ENCODE data around the gene FBXL7.
"Not testable (repeated sequence)": the region's sequence is repeated elsewhere in the genome, so short reads cannot be mapped to it uniquely, and the experiment has no call there.

FBXL7 gene

GRCh38 chr5:15858326-15858725 lies 358.3 kb downstream of the FBXL7 start:
- FAIRE-seq (no peak), DNase-seq (ENCODE audit: insufficient read length, low spot score) (no peak)
- no peak for TF ChIP-seq CTCF (IDR thresholded peaks at IDR 0.05; ENCODE audit: insufficient read depth, missing control alignments)

- no peak for TF ChIP-seq CTCF (IDR thresholded peaks at IDR 0.05; ENCODE audit: insufficient read depth, missing control alignments)
- FAIRE-seq = no peak
- no peak for DNase-seq (ENCODE audit: insufficient read length, low spot score)
Measured at GRCh38 chr5:15864536-15865215, 364.7 kb downstream of the FBXL7 start.

GRCh38 chr5:15872259-15872658 lies 372.3 kb downstream of the FBXL7 start:
- DNase-seq (ENCODE audit: insufficient read length, low spot score); FAIRE-seq: not testable (repeated sequence)

- FAIRE-seq = no peak
- no peak for DNase-seq (ENCODE audit: insufficient read length, low spot score)
- no peak for TF ChIP-seq CTCF (IDR thresholded peaks at IDR 0.05; ENCODE audit: insufficient read depth, missing control alignments)
Measured at GRCh38 chr5:15877914-15878313, 377.9 kb downstream of the FBXL7 start.

GRCh38 chr5:15880201-15880600 lies 380.2 kb downstream of the FBXL7 start:
- no peak for FAIRE-seq
- TF ChIP-seq CTCF (IDR thresholded peaks at IDR 0.05; ENCODE audit: insufficient read depth, missing control alignments) = no peak
- DNase-seq (ENCODE audit: insufficient read length, low spot score) = no peak

- TF ChIP-seq CTCF (IDR thresholded peaks at IDR 0.05; ENCODE audit: insufficient read depth, missing control alignments) = no peak
- DNase-seq (ENCODE audit: insufficient read length, low spot score) = no peak
- no peak for FAIRE-seq
Measured at GRCh38 chr5:15885156-15885555, 385.2 kb downstream of the FBXL7 start.

- no peak for FAIRE-seq
- DNase-seq (ENCODE audit: insufficient read length, low spot score) = no peak
- TF ChIP-seq CTCF (IDR thresholded peaks at IDR 0.05; ENCODE audit: insufficient read depth, missing control alignments) = no peak
Measured at GRCh38 chr5:15886156-15886555, 386.2 kb downstream of the FBXL7 start.

GRCh38 chr5:15887093-15887492 lies 387.1 kb downstream of the FBXL7 start:
- no peak for TF ChIP-seq CTCF (IDR thresholded peaks at IDR 0.05; ENCODE audit: insufficient read depth, missing control alignments)
- DNase-seq (ENCODE audit: insufficient read length, low spot score) (no peak), FAIRE-seq (no peak)
